ENCODE results near the gene COX19.

DNA sequence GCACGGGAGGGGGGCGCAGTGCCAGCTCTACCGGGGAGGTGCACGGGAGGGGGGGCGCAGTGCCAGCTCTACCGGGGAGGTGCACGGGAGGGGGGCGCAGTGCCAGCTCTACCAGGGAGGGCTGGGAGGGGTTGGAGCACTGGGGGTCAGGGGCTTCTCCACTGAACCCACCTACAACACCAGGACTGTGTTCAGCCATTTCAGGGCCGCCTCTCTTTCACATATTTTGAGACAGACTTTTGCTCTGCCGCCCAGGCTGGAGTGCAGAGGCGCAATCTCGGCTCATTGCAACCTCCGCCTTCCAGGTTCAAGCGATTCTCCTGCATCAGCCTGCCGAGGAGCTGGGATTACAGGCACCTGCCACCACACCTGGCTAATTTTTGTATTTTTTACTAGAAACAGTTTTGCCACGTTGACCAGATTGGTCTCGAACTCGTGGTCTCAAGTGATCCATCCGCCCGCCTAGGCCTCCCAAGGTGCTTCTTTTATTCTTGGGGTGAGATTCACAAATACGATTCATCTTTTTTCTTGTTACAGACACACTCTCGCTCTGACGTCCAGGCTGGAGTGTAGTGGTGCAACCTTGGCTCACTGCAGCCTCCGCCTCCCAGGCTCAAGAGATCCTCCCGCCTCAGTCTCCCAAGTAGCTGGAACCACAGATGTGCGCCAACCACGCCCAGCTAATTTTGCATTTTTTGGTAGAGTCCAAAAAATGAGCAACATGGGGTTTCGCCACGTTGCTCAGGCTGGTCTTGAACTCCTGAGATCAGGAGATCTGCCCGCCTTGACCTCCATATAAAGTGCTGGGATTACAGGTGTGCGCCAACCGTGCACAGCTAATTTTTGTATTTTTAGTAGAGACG, 57.9 kb downstream of the COX19 start:
- TF ChIP-seq, protein P1, sequence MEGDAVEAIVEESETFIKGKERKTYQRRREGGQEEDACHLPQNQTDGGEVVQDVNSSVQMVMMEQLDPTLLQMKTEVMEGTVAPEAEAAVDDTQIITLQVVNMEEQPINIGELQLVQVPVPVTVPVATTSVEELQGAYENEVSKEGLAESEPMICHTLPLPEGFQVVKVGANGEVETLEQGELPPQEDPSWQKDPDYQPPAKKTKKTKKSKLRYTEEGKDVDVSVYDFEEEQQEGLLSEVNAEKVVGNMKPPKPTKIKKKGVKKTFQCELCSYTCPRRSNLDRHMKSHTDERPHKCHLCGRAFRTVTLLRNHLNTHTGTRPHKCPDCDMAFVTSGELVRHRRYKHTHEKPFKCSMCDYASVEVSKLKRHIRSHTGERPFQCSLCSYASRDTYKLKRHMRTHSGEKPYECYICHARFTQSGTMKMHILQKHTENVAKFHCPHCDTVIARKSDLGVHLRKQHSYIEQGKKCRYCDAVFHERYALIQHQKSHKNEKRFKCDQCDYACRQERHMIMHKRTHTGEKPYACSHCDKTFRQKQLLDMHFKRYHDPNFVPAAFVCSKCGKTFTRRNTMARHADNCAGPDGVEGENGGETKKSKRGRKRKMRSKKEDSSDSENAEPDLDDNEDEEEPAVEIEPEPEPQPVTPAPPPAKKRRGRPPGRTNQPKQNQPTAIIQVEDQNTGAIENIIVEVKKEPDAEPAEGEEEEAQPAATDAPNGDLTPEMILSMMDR (IDR thresholded peaks at IDR 0.05; ENCODE audit: poor library complexity, severe bottlenecking) = no peak
- TF ChIP-seq RAD21 (conservative IDR thresholded peaks at IDR 0.05) = no peak
- TF ChIP-seq, protein P2, sequence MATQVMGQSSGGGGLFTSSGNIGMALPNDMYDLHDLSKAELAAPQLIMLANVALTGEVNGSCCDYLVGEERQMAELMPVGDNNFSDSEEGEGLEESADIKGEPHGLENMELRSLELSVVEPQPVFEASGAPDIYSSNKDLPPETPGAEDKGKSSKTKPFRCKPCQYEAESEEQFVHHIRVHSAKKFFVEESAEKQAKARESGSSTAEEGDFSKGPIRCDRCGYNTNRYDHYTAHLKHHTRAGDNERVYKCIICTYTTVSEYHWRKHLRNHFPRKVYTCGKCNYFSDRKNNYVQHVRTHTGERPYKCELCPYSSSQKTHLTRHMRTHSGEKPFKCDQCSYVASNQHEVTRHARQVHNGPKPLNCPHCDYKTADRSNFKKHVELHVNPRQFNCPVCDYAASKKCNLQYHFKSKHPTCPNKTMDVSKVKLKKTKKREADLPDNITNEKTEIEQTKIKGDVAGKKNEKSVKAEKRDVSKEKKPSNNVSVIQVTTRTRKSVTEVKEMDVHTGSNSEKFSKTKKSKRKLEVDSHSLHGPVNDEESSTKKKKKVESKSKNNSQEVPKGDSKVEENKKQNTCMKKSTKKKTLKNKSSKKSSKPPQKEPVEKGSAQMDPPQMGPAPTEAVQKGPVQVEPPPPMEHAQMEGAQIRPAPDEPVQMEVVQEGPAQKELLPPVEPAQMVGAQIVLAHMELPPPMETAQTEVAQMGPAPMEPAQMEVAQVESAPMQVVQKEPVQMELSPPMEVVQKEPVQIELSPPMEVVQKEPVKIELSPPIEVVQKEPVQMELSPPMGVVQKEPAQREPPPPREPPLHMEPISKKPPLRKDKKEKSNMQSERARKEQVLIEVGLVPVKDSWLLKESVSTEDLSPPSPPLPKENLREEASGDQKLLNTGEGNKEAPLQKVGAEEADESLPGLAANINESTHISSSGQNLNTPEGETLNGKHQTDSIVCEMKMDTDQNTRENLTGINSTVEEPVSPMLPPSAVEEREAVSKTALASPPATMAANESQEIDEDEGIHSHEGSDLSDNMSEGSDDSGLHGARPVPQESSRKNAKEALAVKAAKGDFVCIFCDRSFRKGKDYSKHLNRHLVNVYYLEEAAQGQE (IDR thresholded peaks at IDR 0.05; ENCODE audit: borderline replicate concordance) = no peak

Measured in neural cell (in vitro differentiated cells).